Natural killer cell treated with Interleukin-12 subunit alpha and Interleukin-12 subunit beta and Interleukin-15 and Interleukin-18, amount 100 ng/mL, for 72 hours (primary cell): ENCODE measurements around the gene FOXP4. TPM values are rescaled to one million over a fixed set of nuclear protein-coding genes. Genes with fewer than 3 reads are reported as not detected.

Experiments
- ATAC-seq, 2 donors: fragments of 150-1000 bp; cut with Tn5 transposase in 1 of 2; sonication (Bioruptor Pico), chemical (Tn5 transposase) in 1 of 2; 2 replicates each; pipeline ENCODE4 v1.10.0; 2021
- DNase-seq: peaks from one replicate; pipeline ENCODE4 v3.0.0; 2022; ENCODE audit warnings: low spot score
- H3K27ac Mint-ChIP-seq, 2 donors: 1 replicate in 1 of 2; 2 replicates in 1 of 2; pipeline ENCODE4 v1.8.0; 2022; ENCODE audit warnings: mixed read lengths in 2 of 2, mild to moderate bottlenecking in 1 of 2, moderate library complexity in 1 of 2
- H3K27me3 Mint-ChIP-seq, 2 donors: 1 replicate in 1 of 2; 2 replicates in 1 of 2; pipeline ENCODE4 v1.8.0; 2022; ENCODE audit warnings: mixed read lengths in 2 of 2
- H3K36me3 Mint-ChIP-seq: one replicate; pipeline ENCODE4 v1.8.0; 2022; ENCODE audit warnings: mixed read lengths
- H3K4me1 Mint-ChIP-seq, 2 donors: 1 replicate in 1 of 2; 2 replicates in 1 of 2; pipeline ENCODE4 v1.8.0; 2022; ENCODE audit warnings: low read depth in 2 of 2, mixed read lengths in 2 of 2, mild to moderate bottlenecking in 1 of 2
- H3K4me3 Mint-ChIP-seq: one replicate; pipeline ENCODE4 v1.8.0; 2022; ENCODE audit warnings: mixed read lengths
- H3K9me3 Mint-ChIP-seq: 2 replicates; pipeline ENCODE4 v1.8.0; 2022; ENCODE audit warnings: mixed read lengths
- total RNA-seq, 2 donors: library from RNA; stranded (reverse); gene quantifications; one replicate each; pipeline ENCODE4 v1.2.3, GENCODE V29; 2022

The FOXP4 gene
- total RNA-seq, 2 donors from 2014 or later = 52.4 to 110 TPM

DNA sequence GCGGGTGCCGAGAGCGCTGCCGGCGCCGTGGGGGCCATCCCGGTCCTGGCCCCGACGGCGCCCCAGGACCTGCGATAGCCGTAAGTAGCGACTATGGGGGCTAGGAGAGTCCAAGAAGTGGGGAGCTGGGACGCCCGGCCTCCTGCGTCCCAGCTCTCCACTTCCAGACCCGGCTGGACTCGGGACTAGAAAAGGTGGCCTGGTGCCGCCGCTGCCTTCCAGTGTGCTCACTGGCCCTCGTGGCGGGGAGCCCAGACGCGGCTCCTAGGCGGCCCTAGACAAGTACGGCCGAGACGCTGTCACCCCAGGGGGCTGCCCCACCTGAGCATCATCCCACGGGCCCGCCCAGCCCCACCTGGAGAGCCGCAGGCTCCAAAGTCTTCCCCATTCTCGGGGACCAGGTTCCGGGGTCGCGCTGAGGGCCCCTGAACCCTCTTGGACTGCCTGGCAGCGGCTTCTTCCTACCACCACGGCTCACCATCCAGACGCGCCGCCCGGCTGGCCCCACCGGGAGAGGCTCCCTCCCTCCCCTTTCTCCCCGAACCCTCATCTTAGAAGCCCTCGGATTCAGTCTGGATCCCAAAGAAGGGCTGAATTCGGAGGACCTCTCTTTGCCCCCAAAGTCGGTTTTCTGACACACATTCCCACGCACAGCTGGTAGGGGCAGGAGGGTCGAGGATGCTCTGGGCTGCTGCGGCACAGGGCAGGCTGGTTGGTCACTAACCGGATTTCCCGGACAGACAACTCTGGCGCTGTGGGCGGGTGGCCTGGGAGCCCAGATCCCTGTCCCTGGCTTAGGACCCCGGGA, 91.2 kb downstream of the FOXP4 start:
- DNase-seq (no peak), ATAC-seq (no peak)
- no peaks in the 10 kb centered on the region for H3K9me3 Mint-ChIP-seq
- no peaks in the 10 kb centered on the region for H3K36me3 Mint-ChIP-seq
- H3K27ac Mint-ChIP-seq = no peak overlapping the region
- H3K4me1 Mint-ChIP-seq = peaks cover 0 to 13% of the 10 kb centered on the region in 2 donors
- peaks cover 32 to 46% of the 10 kb centered on the region in 2 donors for H3K27me3 Mint-ChIP-seq
- H3K4me3 Mint-ChIP-seq = peak overlapping the region; percentile 41

GRCh38 chr6:41638002-41638934, 92.1 kb downstream of the FOXP4 start, which contains the start of gene MDFI:
Gene MDFI, plus strand, starts transcription at chr6:41638468. Its CDS starts 282 bp downstream, at chr6:41638750.
- peaks cover 35 to 54% of the 10 kb centered on the region in 2 donors for H3K27me3 Mint-ChIP-seq

DNA sequence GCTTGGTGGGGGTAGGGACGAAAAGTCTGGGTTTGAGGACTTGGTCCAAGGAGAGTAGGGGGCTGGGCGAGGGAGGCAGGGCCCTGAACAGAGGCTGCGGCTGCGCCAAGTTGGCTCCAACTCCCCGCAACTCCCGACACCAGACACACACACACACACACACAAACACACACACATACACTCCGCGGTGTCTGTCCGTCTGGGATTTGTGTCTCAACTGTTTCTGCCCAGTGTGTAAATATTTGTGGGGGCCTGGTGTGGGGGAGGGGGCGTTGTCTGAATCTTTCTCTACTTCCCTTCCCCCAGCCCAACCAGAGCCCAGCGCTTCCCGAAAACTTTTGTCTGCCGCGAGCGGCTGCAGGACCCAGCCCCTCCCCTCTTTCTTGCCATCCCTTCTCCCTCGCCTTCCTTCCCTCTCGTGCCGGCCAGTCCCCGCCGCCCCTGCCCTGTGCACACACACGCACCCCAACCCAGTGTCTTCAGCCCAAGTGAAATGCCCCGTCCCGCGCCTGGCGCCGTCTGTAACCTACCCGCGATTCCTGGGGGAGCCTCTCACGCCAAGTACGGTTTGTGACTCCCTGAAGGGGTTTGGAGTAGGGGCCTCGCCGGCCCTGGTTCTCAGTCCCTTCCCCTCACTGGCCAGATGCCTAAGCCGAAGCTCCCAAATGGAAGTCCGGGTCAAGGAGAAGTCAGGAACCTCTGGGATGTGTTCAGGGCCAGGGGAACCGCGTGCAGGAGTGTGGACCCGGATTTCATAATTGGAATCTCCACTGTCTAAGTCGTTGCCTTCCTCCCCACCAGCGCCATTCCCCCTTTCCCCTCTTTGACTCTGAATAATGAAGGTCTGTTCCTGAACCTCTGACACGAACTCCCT, 93.0 kb downstream of the FOXP4 start:
- DNase-seq (no peak), ATAC-seq (no peak)
- Mint-ChIP-seq H3K9me3 (no peaks in the 10 kb centered on the region), H3K27me3 (peaks cover 35 to 56% of the 10 kb centered on the region in 2 donors), H3K36me3 (no peaks in the 10 kb centered on the region), H3K4me1 (peaks cover 0 to 11% of the 10 kb centered on the region in 2 donors), H3K4me3 (no peak overlapping the region), H3K27ac (no peak overlapping the region)

More at GRCh38 chr6:41638002-41638934, 92.1 kb downstream of the FOXP4 start, which contains the start of gene MDFI:
- Mint-ChIP-seq H3K9me3 (no peaks in the 10 kb centered on the region), H3K36me3 (no peaks in the 10 kb centered on the region), H3K27ac (no peak within 1 kb of the TSS), H3K4me3 (peak within 1 kb of the TSS; percentile 41), H3K4me1 (peaks cover 0 to 13% of the 10 kb centered on the region in 2 donors)
- no peak for ATAC-seq
- DNase-seq = no peak

- H3K4me3 Mint-ChIP-seq = no peak overlapping the region
Observed at GRCh38 chr6:41639809-41640371, 93.7 kb downstream of the FOXP4 start.

DNA sequence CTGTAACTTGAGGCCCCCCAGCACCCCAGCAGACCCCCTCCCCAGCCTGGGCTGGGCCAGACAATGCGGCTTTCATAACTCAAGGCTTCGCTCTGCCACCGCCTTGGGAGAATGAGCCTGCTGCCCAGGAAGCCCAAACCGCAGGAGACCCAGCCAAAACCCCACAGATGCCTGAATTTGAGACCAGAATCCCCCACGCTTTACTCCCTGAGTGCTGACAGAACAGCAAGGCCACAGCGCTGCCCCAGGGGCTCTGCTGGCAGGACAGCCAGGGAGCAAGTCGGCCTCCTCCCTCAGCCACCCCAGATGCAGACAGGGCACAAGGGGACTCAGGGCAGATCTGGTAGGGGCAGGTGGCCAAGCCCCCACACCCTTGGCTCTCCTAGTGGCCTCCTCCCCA, 94.2 kb downstream of the FOXP4 start:
- H3K36me3 Mint-ChIP-seq = no peaks in the 10 kb centered on the region
- H3K4me1 Mint-ChIP-seq = peaks cover 0 to 3% of the 10 kb centered on the region in 2 donors
- peaks cover 33 to 59% of the 10 kb centered on the region in 2 donors for H3K27me3 Mint-ChIP-seq
- ATAC-seq (no peak), DNase-seq (no peak)
- H3K9me3 Mint-ChIP-seq = no peaks in the 10 kb centered on the region
- H3K27ac Mint-ChIP-seq = no peak overlapping the region
- no peak overlapping the region for H3K4me3 Mint-ChIP-seq

More at GRCh38 chr6:41639809-41640371, 93.7 kb downstream of the FOXP4 start:
- no peaks in the 10 kb centered on the region for H3K9me3 Mint-ChIP-seq
- no peak for ATAC-seq
- no peak for DNase-seq
- peaks cover 0 to 6% of the 10 kb centered on the region in 2 donors for H3K4me1 Mint-ChIP-seq
- H3K27ac Mint-ChIP-seq = no peak overlapping the region
- peaks cover 35 to 59% of the 10 kb centered on the region in 2 donors for H3K27me3 Mint-ChIP-seq
- no peaks in the 10 kb centered on the region for H3K36me3 Mint-ChIP-seq

DNA sequence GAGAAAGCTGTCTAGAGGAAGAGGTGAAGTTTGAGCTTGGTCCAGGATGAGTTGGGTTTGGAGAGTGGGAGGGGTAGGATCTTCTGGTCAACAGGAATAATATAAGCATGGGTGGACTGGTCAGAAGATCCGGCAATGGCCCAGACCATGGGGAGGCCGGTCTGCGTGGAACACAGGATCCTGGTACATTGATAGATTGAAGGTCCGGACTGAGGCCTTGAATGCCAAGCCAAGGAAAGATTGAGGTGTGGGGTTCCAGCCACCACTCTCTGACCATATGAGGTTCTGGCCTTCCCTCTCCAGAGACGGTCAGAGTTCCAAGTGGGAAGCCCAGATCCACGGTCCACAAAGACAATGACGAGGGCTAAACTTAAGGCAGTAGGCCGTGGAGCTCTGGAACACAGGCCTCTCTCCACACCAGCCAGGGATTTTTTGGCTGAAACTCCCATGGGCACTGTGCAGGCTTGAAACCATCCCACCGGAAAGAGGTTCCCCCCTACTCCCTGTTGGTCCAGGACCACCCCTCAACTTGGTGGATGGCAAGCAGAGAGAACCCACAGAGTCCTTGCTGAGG, 95.3 kb downstream of the FOXP4 start:
- Mint-ChIP-seq H3K4me1 (peaks cover 0 to 3% of the 10 kb centered on the region in 2 donors), H3K4me3 (no peak overlapping the region), H3K36me3 (no peaks in the 10 kb centered on the region), H3K27ac (no peak overlapping the region), H3K9me3 (no peaks in the 10 kb centered on the region), H3K27me3 (peaks cover 36 to 58% of the 10 kb centered on the region in 2 donors)
- ATAC-seq (no peak), DNase-seq (no peak)

DNA sequence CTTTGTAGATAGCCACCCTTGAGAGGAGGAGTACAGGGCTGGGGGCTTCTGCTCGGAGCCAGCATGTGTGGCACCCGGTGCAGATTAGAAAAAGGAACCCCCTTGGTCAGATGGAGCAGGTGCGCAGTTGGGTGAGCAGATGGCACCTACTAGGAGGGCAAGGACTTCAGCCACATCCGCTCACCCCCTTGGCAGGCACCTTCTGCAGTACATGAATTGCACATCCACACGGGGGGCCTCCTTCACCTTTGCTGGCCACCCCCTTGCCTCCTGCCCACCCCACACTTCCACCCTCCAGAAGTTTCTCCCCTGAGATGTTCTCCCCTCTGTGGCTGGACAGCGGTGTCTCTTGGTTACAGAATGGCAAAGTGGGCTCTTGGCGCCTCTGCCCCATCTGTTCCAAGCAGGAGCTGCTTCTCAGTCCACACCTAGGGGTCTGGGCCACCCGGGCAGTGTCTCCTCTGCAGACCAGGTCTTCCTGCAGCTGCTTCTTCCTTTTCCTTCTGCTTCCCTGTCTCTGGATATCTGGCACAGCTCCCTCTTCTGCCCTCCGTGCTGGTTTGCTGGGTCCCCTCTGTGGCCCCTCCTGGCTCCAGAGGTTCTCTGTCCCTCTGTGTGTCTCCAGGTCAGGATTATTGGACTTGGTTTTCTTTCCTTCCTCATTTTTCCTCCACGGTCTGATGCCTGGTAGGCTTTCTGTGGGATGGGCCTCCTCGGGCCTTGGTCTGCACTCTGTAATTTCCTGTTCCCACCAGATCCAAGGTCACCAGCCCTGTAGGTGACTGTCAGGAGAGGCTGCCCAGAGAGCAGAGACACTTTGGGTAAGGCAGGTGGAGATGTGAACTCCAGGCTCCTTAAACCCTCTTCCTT, 96.1 kb downstream of the FOXP4 start:
- Mint-ChIP-seq H3K36me3 (no peaks in the 10 kb centered on the region), H3K27ac (no peak overlapping the region), H3K27me3 (peaks cover 33 to 54% of the 10 kb centered on the region in 2 donors), H3K4me1 (peaks cover 0 to 3% of the 10 kb centered on the region in 2 donors), H3K9me3 (no peaks in the 10 kb centered on the region), H3K4me3 (no peak overlapping the region)
- ATAC-seq = no peak
- no peak for DNase-seq

DNA sequence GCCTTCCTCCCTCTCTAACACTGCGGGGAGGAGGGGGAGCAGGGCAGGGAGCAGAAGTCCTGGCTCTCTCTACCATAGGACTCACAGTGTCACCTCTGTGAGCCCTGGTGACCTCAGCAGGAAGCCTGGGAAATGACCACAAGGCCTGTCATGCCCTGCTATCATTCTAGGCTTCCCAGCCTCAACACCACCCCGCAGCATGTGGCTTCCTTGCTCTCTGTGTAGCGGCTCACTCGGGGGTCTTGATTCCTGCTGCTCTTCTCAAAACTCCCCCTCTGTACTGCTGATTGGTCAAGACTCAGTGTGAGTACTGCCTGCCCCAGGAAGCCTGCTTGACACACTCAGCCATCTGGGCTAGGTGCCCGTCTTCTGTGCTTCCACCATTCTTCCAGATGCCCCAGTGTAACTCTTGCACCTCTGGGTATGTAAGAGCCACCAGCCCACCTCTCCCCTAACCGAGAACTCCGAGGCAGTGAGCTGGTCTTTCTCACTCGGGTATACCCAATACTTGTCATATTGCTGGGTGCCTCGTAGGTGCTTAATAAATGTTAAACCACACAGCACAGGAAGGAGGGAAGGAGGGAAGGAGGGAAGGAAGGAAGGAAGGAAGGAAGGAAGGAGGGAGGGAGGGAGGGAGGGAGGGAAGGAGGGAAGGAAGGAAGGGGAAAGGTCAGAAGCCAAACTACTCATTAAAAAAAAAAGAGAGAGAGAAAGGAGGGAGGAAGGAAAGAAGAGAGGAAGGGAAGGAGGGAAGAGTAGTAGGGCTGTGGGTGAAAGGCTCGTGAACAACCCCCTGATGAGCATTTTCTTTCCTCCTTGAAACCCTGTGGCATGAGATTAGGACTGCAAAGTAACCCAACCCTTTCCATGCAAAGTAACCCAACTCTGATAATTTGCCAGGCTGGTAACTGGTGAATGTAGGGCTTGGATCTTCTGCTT, 97.0 kb downstream of the FOXP4 start:
- H3K27ac Mint-ChIP-seq = no peak overlapping the region
- ATAC-seq (no peak), DNase-seq (no peak)
- peaks cover 28 to 49% of the 10 kb centered on the region in 2 donors for H3K27me3 Mint-ChIP-seq
- no peaks in the 10 kb centered on the region for H3K4me1 Mint-ChIP-seq
- H3K4me3 Mint-ChIP-seq = no peak overlapping the region
- no peaks in the 10 kb centered on the region for H3K36me3 Mint-ChIP-seq
- no peaks in the 10 kb centered on the region for H3K9me3 Mint-ChIP-seq

GRCh38 chr6:41643899-41644269, 97.7 kb downstream of the FOXP4 start:
- Mint-ChIP-seq H3K36me3 (no peaks in the 10 kb centered on the region), H3K27me3 (peaks cover 28 to 49% of the 10 kb centered on the region in 2 donors), H3K4me1 (no peaks in the 10 kb centered on the region), H3K9me3 (no peaks in the 10 kb centered on the region), H3K27ac (no peak overlapping the region), H3K4me3 (no peak overlapping the region)
- no peak for DNase-seq
- ATAC-seq = no peak

DNA sequence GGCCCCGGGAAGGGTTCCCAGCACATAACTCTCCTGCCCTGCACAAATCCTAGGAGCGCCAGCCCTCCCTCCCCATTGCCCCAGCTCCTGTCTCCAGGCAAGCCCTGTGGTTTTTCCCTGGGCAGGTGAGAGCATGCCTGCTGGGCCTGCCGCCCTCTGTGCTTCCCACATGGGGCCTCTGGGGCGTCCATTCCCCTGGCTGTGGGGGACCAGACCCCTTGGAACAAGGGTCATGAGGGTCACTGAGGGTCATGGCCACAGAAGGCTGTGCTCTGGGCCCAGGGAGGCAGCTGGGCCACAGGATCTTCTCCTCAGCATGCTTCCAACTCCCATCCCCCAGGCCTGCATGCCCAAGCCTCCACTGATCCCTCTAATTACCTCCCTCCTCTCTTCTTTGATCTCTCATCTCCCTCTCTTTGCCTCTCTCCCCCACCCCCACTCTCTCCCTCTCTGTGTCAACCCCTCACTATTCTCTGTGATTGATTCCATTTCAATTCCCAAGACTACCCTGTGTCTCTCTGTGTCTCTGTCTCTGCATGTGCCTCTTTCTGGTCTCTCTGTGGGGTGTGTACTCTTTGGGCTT, 98.2 kb downstream of the FOXP4 start:
- H3K27me3 Mint-ChIP-seq = peaks cover 25 to 44% of the 10 kb centered on the region in 2 donors
- no peaks in the 10 kb centered on the region for H3K4me1 Mint-ChIP-seq
- ATAC-seq (no peak), DNase-seq (no peak)
- no peaks in the 10 kb centered on the region for H3K36me3 Mint-ChIP-seq
- no peak overlapping the region for H3K4me3 Mint-ChIP-seq
- no peaks in the 10 kb centered on the region for H3K9me3 Mint-ChIP-seq
- no peak overlapping the region for H3K27ac Mint-ChIP-seq
